ENCODE results near the gene VRK3. TPM values are rescaled to one million over a fixed set of nuclear protein-coding genes. Genes with fewer than 3 reads are reported as not detected.

VRK3 gene
- total RNA-seq, 2 donors from 2014 or later = 43.5 to 48.9 TPM

DNA sequence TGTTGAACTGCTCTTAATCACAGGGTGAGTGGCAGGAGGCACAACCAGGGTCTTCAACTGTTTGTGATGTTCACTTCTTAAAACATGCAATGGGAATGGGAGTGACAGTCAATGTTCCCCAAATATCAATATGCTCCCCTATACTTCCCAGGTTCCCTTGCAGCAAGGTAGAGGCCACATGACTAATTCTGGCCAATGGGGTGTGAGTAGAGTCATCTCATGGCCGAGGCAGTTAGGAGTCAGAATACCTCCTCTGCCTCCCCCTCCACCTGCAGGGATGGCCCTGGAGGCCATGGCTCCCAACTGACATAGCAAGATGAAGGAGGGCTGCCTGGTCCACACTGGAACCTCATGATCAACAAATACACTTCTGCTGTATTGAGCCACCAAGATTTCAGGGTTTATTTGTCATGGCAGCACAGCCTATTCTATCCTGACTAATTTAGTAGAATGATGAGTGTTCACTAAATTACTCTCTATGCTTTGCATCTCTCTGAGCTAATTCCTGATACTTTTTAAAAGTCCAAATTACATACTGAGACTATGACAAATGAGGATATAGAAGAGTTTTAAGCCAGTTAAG is 8.9 kb downstream of the VRK3 start:
- Mint-ChIP-seq H3K36me3 (ENCODE audit: low read depth) (peaks cover 65% of the 10 kb centered on the region), H3K4me1 (no peaks in the 10 kb centered on the region), H3K4me3 (no peak overlapping the region), H3K27me3 (ENCODE audit: insufficient read depth) (no peaks in the 10 kb centered on the region), H3K9me3 (peaks cover 2% of the 10 kb centered on the region), H3K27ac (no peak overlapping the region)
- no peak overlapping the region for H3K27ac ChIP-seq (ENCODE audit: low read depth, low read length)
- H3K9ac ChIP-seq (ENCODE audit: extremely low read depth, low read length, poor library complexity, severe bottlenecking) = no peak overlapping the region
- peaks cover 8% of the 10 kb centered on the region for H3K9me3 ChIP-seq (ENCODE audit: control insufficient read depth, low read length)
- 80 to 94% methylated on average over 1 of the region's 1 CpG for WGBS, 2 experiments (ENCODE audit: insufficient coverage in 1 of 2, insufficient read length in 1 of 2)
- H3K4me1 ChIP-seq (ENCODE audit: control insufficient read depth, insufficient read depth, low read length) = no peaks in the 10 kb centered on the region
- H3K27me3 ChIP-seq (ENCODE audit: control insufficient read depth, insufficient read depth, low read length, poor library complexity, severe bottlenecking) = no peaks in the 10 kb centered on the region
- H3K36me3 ChIP-seq (ENCODE audit: control insufficient read depth, insufficient read depth, low read length) = peaks cover 55% of the 10 kb centered on the region
- no peak for DNase-seq
- no peak overlapping the region for H3K4me3 ChIP-seq (ENCODE audit: low read length)
- TF ChIP-seq, protein P1, sequence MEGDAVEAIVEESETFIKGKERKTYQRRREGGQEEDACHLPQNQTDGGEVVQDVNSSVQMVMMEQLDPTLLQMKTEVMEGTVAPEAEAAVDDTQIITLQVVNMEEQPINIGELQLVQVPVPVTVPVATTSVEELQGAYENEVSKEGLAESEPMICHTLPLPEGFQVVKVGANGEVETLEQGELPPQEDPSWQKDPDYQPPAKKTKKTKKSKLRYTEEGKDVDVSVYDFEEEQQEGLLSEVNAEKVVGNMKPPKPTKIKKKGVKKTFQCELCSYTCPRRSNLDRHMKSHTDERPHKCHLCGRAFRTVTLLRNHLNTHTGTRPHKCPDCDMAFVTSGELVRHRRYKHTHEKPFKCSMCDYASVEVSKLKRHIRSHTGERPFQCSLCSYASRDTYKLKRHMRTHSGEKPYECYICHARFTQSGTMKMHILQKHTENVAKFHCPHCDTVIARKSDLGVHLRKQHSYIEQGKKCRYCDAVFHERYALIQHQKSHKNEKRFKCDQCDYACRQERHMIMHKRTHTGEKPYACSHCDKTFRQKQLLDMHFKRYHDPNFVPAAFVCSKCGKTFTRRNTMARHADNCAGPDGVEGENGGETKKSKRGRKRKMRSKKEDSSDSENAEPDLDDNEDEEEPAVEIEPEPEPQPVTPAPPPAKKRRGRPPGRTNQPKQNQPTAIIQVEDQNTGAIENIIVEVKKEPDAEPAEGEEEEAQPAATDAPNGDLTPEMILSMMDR (conservative IDR thresholded peaks at IDR 0.05) = no peak

DNA sequence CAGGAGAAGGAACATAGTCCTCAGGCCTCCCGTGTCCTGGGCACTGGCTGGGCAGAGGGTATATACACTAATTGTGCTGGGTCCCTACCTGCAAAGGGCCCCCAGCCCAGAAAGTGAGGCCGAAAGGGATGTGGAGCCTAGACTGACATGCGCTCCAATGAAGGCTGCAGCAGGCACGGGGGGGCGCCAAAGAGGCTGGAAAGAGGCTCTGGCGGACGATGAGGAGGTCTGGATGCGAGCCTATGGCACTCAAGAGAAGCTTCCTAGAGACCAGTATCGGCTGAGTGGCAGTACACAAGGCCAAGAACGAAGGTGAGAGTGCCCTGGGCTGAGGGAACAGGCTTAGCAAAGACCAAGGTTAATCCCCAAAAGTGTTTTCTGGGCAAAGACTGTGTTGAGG is 16.6 kb downstream of the VRK3 start:
- Histone ChIP-seq H3K4me3 (ENCODE audit: low read length) (no peak overlapping the region), H3K9ac (ENCODE audit: extremely low read depth, low read length, poor library complexity, severe bottlenecking) (no peak overlapping the region), H3K27ac (ENCODE audit: low read depth, low read length) (no peak overlapping the region), H3K4me1 (ENCODE audit: control insufficient read depth, insufficient read depth, low read length) (no peaks in the 10 kb centered on the region), H3K36me3 (ENCODE audit: control insufficient read depth, insufficient read depth, low read length) (peaks cover 34% of the 10 kb centered on the region), H3K9me3 (ENCODE audit: control insufficient read depth, low read length) (no peaks in the 10 kb centered on the region), H3K27me3 (ENCODE audit: control insufficient read depth, insufficient read depth, low read length, poor library complexity, severe bottlenecking) (no peaks in the 10 kb centered on the region)
- DNase-seq = peak; percentile 90
- TF ChIP-seq, protein P1 (conservative IDR thresholded peaks at IDR 0.05) = peak; percentile 73
- Mint-ChIP-seq H3K27me3 (ENCODE audit: insufficient read depth) (no peaks in the 10 kb centered on the region), H3K4me1 (no peaks in the 10 kb centered on the region), H3K27ac (no peak overlapping the region), H3K36me3 (ENCODE audit: low read depth) (peaks cover 53% of the 10 kb centered on the region), H3K4me3 (no peak overlapping the region), H3K9me3 (no peaks in the 10 kb centered on the region)
- WGBS, 2 experiments (ENCODE audit: insufficient coverage in 1 of 2, insufficient read length in 1 of 2) = 67% methylated on average over 10 of the region's 10 CpGs

DNA sequence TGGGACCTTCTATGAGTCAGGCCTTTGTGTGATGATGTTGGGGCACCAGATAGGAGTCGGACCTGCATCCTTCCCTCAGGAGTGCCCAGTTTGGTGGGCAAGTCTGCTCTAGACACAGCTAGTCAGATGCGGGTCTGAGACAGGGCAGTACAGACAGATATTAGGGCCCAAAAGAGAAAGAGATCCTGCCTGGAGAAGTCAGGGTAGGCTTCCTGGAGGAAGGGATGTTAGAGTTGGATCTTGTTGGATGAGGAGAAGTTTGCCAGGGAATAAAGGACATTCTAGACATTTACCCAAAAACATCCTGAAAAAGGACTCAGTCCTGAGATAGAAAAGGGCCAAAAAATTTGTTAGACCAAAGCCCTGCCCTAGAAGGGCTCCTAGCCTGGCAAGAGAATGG is 17.2 kb downstream of the VRK3 start:
- no peak overlapping the region for H3K27ac Mint-ChIP-seq
- H3K27me3 ChIP-seq (ENCODE audit: control insufficient read depth, insufficient read depth, low read length, poor library complexity, severe bottlenecking) = no peaks in the 10 kb centered on the region
- H3K4me1 ChIP-seq (ENCODE audit: control insufficient read depth, insufficient read depth, low read length) = no peaks in the 10 kb centered on the region
- no peak overlapping the region for H3K9ac ChIP-seq (ENCODE audit: extremely low read depth, low read length, poor library complexity, severe bottlenecking)
- WGBS, 2 experiments (ENCODE audit: insufficient coverage in 1 of 2, insufficient read length in 1 of 2) = 84 to 95% methylated on average over 2 of the region's 2 CpGs
- H3K36me3 Mint-ChIP-seq (ENCODE audit: low read depth) = peaks cover 48% of the 10 kb centered on the region
- TF ChIP-seq, protein P1 (conservative IDR thresholded peaks at IDR 0.05) = no peak
- no peak for DNase-seq
- H3K9me3 Mint-ChIP-seq = no peaks in the 10 kb centered on the region
- H3K36me3 ChIP-seq (ENCODE audit: control insufficient read depth, insufficient read depth, low read length) = peaks cover 30% of the 10 kb centered on the region
- no peaks in the 10 kb centered on the region for H3K4me1 Mint-ChIP-seq
- no peaks in the 10 kb centered on the region for H3K9me3 ChIP-seq (ENCODE audit: control insufficient read depth, low read length)
- no peak overlapping the region for H3K4me3 ChIP-seq (ENCODE audit: low read length)
- no peak overlapping the region for H3K27ac ChIP-seq (ENCODE audit: low read depth, low read length)
- H3K27me3 Mint-ChIP-seq (ENCODE audit: insufficient read depth) = no peaks in the 10 kb centered on the region
- no peak overlapping the region for H3K4me3 Mint-ChIP-seq
